HepG2 (cell line): ENCODE measurements around the gene MSANTD1. TPM values are rescaled to one million over a fixed set of nuclear protein-coding genes. Genes with fewer than 3 reads are reported as not detected.

Experiments used
- ATAC-seq: fragments of 200-7000 bp; cut with Tn5 transposase; 3 replicates; pipeline ENCODE4 v1.9.1; 2020; ENCODE audit warnings: mild to moderate bottlenecking, moderate library complexity
- BruUV-seq: library from RNA; stranded (reverse); fragments of 400-500 nt; replicated peaks from 2 replicates; lab custom pipeline; 2021; lab: Mats Ljungman, UMichigan
- CTCF ChIA-PET: fragments of 300-600 bp; formaldehyde crosslinking; extraction: SDS; loops from one replicate; lab custom pipeline; 2021; ENCODE audit warnings: low total read pairs, inconsistent platforms, low intra/inter-chr PET ratio; lab: Yijun Ruan, JAX
- POLR2A ChIA-PET: fragments of 350-600 bp; sonication (Branson Sonifier 250); formaldehyde crosslinking; loops from one replicate; lab custom pipeline; 2020; ENCODE audit warnings: antibody characterized with exemption, inconsistent platforms; lab: Yijun Ruan, JAX
- DNase-seq: peaks from one replicate; pipeline ENCODE4 v3.0.0-alpha.2; 2015; ENCODE audit warnings: low spot score
- FAIRE-seq: peaks from 3 replicates; lab custom pipeline; 2011; peaks lifted over from hg19 to GRCh38; lab: Jason Lieb, UNC
- H2AFZ ChIP-seq: one replicate; pipeline ENCODE4 v1.6.1; 2011; ENCODE audit warnings: low read length, inconsistent platforms
- H3K27ac ChIP-seq: fragments of 300-600 bp; 3 replicates; pipeline ENCODE4 v1.8.0; 2011; ENCODE audit warnings: mixed run types, mild to moderate bottlenecking, mixed read lengths, low read length, inconsistent platforms; ENCODE audit not compliant: insufficient read depth; ENCODE audit errors: extremely low read length
- H3K27me3 ChIP-seq, 2 experiments: fragments of 200-600 bp in 1 of 2; 2 replicates in 1 of 2; 3 replicates in 1 of 2; pipeline versions ENCODE4 v1.6.0 to v1.8.0; 2011; ENCODE audit warnings: low read length in 2 of 2, mild to moderate bottlenecking in 2 of 2, moderate library complexity in 2 of 2, inconsistent platforms in 1 of 2; ENCODE audit not compliant: insufficient read depth in 2 of 2, control insufficient read depth in 1 of 2
- H3K36me3 ChIP-seq, 2 experiments: fragments of 200-600 bp in 1 of 2; replicated peaks in 1 of 2; 2 replicates in 1 of 2; 3 replicates in 1 of 2; pipeline versions ENCODE4 v1.5.1 to v1.8.0; 2011; ENCODE audit warnings: low read length in 2 of 2, inconsistent platforms in 1 of 2; ENCODE audit not compliant: insufficient read depth in 2 of 2, control insufficient read depth in 1 of 2
- H3K4me1 ChIP-seq: 2 replicates; pipeline ENCODE4 v1.5.1; 2012; ENCODE audit warnings: low read length, inconsistent platforms; ENCODE audit not compliant: insufficient read depth
- H3K4me2 ChIP-seq: 2 replicates; pipeline ENCODE4 v1.6.0; 2011; ENCODE audit warnings: low read depth, low read length, inconsistent platforms
- H3K4me3 ChIP-seq, 3 experiments: fragments of 200-600 bp in 1 of 3; sonication (generic), shearing (Covaris generic) in 1 of 3; replicated peaks in 1 of 3; 2 replicates each; pipeline ENCODE4 v1.5.1; 2011 to 2016; ENCODE audit warnings: low read length in 3 of 3, inconsistent platforms in 2 of 3, low read depth in 2 of 3, mild to moderate bottlenecking in 2 of 3, control low read depth in 1 of 3, mixed read lengths in 1 of 3; ENCODE audit not compliant: insufficient read depth in 1 of 3
- H3K79me2 ChIP-seq: one replicate; pipeline ENCODE4 v1.6.1; 2011; ENCODE audit warnings: low read length, inconsistent platforms; ENCODE audit not compliant: insufficient read depth
- H3K9ac ChIP-seq: 2 replicates; pipeline ENCODE4 v1.6.0; 2011; ENCODE audit warnings: mild to moderate bottlenecking, low read depth, low read length, inconsistent platforms; ENCODE audit not compliant: insufficient read depth
- H3K9me3 ChIP-seq: 2 replicates; pipeline ENCODE4 v1.5.1; 2012; ENCODE audit warnings: mild to moderate bottlenecking, low read length
- H4K20me1 ChIP-seq: 2 replicates; pipeline ENCODE4 v1.6.0; 2011; ENCODE audit warnings: inconsistent platforms, mild to moderate bottlenecking, low read length, moderate library complexity; ENCODE audit not compliant: insufficient read depth
- GABPA ChIP-seq, 2 experiments: IDR thresholded peaks; 2 replicates each; pipeline ENCODE4 v1.6.1; 2011 to 2016; ENCODE audit warnings: low read depth in 2 of 2, low read length in 1 of 2, missing biosample characterization in 1 of 2, missing genetic modification characterization in 1 of 2
- RBM22 ChIP-seq: fragments of 200-400 bp; formaldehyde crosslinking; optimal IDR thresholded peaks from 2 replicates; pipeline ENCODE3; 2017; ENCODE audit warnings: mild to moderate bottlenecking, low read length, moderate library complexity
- RBM39 ChIP-seq: fragments of 200-400 bp; formaldehyde crosslinking; IDR thresholded peaks from one replicate; pipeline ENCODE4 v1.6.1; 2018; ENCODE audit warnings: antibody characterized with exemption, mild to moderate bottlenecking, low read depth, low read length; ENCODE audit not compliant: poor library complexity, severe bottlenecking
- SMAD1 ChIP-seq: sonication (generic); formaldehyde crosslinking; IDR thresholded peaks from 2 replicates; pipeline ENCODE4 v1.4.0; 2020; ENCODE audit warnings: missing genetic modification reagents, low read depth, mild to moderate bottlenecking, borderline replicate concordance
- ZBTB26 ChIP-seq: IDR thresholded peaks from 2 replicates; pipeline ENCODE4 v1.6.1; 2016; ENCODE audit warnings: missing compliant biosample characterization, missing genetic modification reagents, borderline replicate concordance
- ZBTB34 ChIP-seq: sonication (generic); formaldehyde crosslinking; IDR thresholded peaks from 2 replicates; pipeline ENCODE4 v1.8.0; 2022; ENCODE audit warnings: mild to moderate bottlenecking, missing genetic modification reagents
- ZFP36L2 ChIP-seq: sonication (generic); formaldehyde crosslinking; IDR thresholded peaks from 2 replicates; pipeline ENCODE4 v1.4.0; 2020; ENCODE audit warnings: missing genetic modification reagents
- ZNF597 ChIP-seq: sonication (generic); formaldehyde crosslinking; IDR thresholded peaks from 2 replicates; pipeline ENCODE4 v1.5.0; 2020; ENCODE audit warnings: missing genetic modification reagents
- WGBS: methylation state at CpG from one replicate; pipeline ENCODE4 v1.1.6; 2017; ENCODE audit warnings: low lambda C conversion rate; 5-methylcytosine and 5-hydroxymethylcytosine counted together
- in situ Hi-C: cut with HindIII; loops from 2 replicates; pipeline ENCODE4 v1.10.0; 2017; ENCODE audit warnings: low pct_unique_long_range_greater_than_20kb; ENCODE audit not compliant: extremely low pct_ligation_motif_present
- intact Hi-C: fragments of 100-400 bp; cut with micrococcal nuclease; formaldehyde crosslinking; loops from one replicate; pipeline ENCODE4 v1.10.0; 2022; ENCODE audit not compliant: unreplicated experiment
- polyA plus RNA-seq, 8 experiments: library from polyadenylated mRNA; depleted of rRNA in 3 of 8; stranded (reverse) in 7 of 8; unstranded in 1 of 8; fragments of >200 nt; fragmentation: Illumina TruSeq in 4 of 8; extraction: Trizol in 4 of 8; gene quantifications; 2 replicates each; pipeline versions ENCODE4 v1.2.1 to v1.2.3, GENCODE V29; 2011 to 2016; ENCODE audit warnings: low read depth in 4 of 8, missing spikeins in 1 of 8, mixed read lengths in 1 of 8; ENCODE audit not compliant: insufficient read depth in 1 of 8
- total RNA-seq, 5 experiments: library from RNA; depleted of rRNA; stranded (reverse); fragments of >200 nt; fragmentation: Illumina TruSeq; extraction: Trizol; gene quantifications; 2 replicates each; pipeline ENCODE4 v1.2.3, GENCODE V29; 2016; ENCODE audit warnings: low read depth in 1 of 5

The MSANTD1 gene
- total and polyA plus RNA-seq, 2 of the 13 experiments (the other 11 are each of a cell fraction or from before 2014, with no cell fraction given), result 0.22 to 0.40 TPM

- H3K4me2 ChIP-seq, result no peak overlapping the region
- no peak overlapping the region for H3K27ac ChIP-seq
- no peaks in the 10 kb centered on the region for H4K20me1 ChIP-seq
- in situ Hi-C loops (no loop called here), intact Hi-C loops (no loop called here)
- ATAC-seq (no peak), DNase-seq (no peak), FAIRE-seq (no peak)
- no peak overlapping the region for H2AFZ ChIP-seq
- no TSS peak for BruUV-seq
- WGBS, result 100% methylated on average over 4 of the region's 11 CpGs
- no peak overlapping the region for H3K9ac ChIP-seq
- H3K9me3 ChIP-seq, result no peaks in the 10 kb centered on the region
- H3K79me2 ChIP-seq, result no peaks in the 10 kb centered on the region
- no peaks in the 10 kb centered on the region for H3K27me3 ChIP-seq
- POLR2A ChIA-PET, result no interaction called here
- H3K4me3 ChIP-seq, result no peak overlapping the region
- H3K36me3 ChIP-seq, result peaks cover 21 to 47% of the 10 kb centered on the region in 2 experiments; a peak in 4 of 5 replicates
- H3K4me1 ChIP-seq, result peaks cover 17% of the 10 kb centered on the region
- CTCF ChIA-PET, result no interaction called here
- TF ChIP-seq ZNF597 (CRISPR knock-in tag) (no peak), SMAD1 (CRISPR knock-in tag) (no peak), ZFP36L2 (no peak), GABPA (IDR thresholded peaks at IDR 0.05; ENCODE audit: low read depth, low read length) (no peak), GABPA (CRISPR knock-in tag; IDR thresholded peaks at IDR 0.05; ENCODE audit: low read depth) (no peak), RBM22 (peak; percentile 33), ZBTB34 (CRISPR knock-in tag) (no peak), ZBTB26 (no peak), RBM39 (no peak)
Measured at GRCh38 chr4:3239303-3239702, 9.7 kb upstream of the MSANTD1 start.
